CD4-positive, alpha-beta T cell treated with Interleukin-15 for 1 hour (primary cell): Measurements from ENCODE around the gene LARP1.
"Not testable (repeated sequence)": the region's sequence is repeated elsewhere in the genome, so short reads cannot be mapped to it uniquely, and the experiment has no call there.

ENCODE experiments used
- DNase-seq: peaks from one replicate; pipeline ENCODE4 v3.0.0-alpha.2; 2020

Gene LARP1

GRCh38 chr5:154736372-154736771 is 18.8 kb upstream of the LARP1 start:
- not testable (repeated sequence) for DNase-seq

- no peak for DNase-seq
Observed at GRCh38 chr5:154737667-154738320, 17.4 kb upstream of the LARP1 start.

GRCh38 chr5:154740483-154740882 is 14.7 kb upstream of the LARP1 start:
- DNase-seq: no peak

- no peak for DNase-seq
Observed at GRCh38 chr5:154740957-154741356, 14.2 kb upstream of the LARP1 start.

GRCh38 chr5:154741415-154741814 is 13.8 kb upstream of the LARP1 start:
- DNase-seq: no peak

- DNase-seq: no peak
Observed at GRCh38 chr5:154743812-154744211, 11.4 kb upstream of the LARP1 start.

- DNase-seq: no peak
Observed at GRCh38 chr5:154745349-154745748, 9.8 kb upstream of the LARP1 start.

DNA sequence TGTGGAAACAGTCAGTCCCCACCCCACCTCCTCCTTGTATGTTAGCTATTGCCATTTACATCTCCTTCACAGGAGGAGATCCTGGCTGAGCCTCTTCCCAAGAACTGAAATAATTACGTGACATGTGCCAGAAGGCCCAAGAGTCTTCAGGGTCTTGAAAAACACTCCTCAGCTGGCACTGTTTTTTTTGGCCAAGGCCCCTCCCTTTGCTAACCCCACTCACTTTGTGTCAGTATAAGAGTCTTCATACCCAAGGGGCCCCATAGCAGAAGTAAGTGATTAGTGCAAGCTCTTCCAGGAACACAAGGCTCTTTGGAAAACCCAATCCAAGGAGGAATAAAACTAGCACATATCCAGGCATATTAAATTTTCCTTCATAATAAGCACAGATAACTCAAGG is 5.7 kb upstream of the LARP1 start:
- no peak for DNase-seq

- not testable (repeated sequence) for DNase-seq
Observed at GRCh38 chr5:154750641-154751040, 4.5 kb upstream of the LARP1 start.

GRCh38 chr5:154751854-154752253 is 3.3 kb upstream of the LARP1 start:
- no peak for DNase-seq

GRCh38 chr5:154753792-154754191 is 1.4 kb upstream of the LARP1 start:
- DNase-seq: no peak

DNA sequence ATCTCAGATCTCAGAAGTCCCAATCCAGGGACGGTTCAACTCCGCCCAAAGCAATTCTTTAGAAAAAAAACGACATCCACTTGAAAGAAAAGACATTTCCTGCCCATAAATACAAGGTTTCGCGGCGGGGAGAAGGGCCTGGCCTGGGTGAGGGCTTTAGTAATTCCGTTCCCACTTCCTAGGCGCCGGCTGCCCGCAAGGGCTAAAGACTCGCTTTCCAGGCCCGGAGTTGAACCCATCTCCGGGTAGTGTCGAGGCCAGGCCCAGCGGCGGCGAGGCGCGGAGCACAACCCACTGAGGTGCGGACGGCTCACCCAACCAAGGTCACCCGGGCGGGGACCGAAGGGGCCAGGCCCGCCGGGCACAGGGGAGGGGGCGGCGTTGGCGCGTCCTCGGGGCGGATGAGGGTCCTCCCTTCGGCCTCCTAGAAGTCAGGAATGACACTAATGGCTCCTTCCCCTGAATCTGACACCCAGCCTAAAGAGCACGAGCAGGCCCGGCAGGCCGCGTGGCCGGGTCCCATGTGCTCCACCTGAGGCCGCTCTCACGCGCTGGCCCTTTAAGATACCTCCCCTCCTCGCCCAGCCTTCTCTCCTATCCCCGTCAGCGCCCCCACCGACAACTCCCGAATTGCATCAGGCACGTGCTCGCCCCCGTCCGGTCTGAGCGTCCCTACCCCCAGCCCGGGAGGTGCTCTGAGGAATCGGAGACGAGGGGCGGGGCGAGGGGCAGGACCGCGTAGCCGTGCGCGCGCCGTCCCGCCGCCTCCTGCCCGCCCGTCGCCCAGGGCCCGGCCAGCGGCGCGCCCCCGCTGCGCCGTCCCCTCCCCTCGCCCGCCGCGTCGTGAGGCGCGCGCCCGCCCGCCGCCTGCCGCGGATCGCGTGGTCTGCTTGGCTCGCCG is 467 bp upstream of the LARP1 start:
- DNase-seq: peak; percentile 99

DNA sequence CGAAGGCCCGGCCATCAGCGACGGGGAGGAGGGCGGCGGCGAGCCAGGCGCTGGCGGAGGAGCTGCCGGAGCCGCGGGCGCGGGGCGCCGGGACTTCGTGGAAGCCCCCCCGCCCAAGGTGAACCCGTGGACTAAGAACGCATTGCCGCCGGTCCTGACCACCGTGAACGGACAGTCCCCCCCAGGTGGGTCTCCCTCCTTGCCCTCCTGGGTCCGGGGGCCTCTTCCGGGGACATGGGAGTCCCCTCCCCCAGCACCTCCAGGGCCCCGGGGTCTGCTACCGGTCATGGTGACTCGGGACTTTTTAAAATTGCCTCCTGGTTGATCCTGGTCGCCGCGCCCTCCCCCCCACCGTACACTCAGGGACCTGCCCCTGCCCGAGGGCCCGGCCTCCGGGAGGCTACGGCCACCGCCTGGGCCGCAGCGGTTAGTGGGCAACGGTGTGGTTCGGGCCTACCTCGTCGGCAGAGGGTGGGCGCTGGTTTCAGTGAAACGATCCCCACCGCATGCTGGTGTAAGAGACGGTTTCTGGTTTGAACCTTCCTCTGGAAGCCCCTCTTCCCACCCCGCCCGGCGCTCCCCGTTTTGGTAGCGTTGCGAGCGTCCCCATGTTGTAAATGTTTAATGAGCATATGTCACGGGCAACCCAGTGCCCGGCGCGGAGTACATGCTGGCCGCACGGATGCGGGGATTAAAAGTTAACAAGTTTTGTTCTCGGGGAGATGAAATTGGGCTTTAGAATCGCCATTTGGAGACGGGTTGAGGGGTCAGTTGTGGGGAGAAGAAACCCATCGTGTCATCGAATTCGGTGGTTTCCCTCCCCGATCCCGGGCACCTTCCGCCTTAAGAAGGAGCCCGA is 1.1 kb downstream of the LARP1 start:
- peak; percentile 22 for DNase-seq

- peak; percentile 37 for DNase-seq
Observed at GRCh38 chr5:154756868-154757813, 2.0 kb downstream of the LARP1 start.

GRCh38 chr5:154757814-154758406 is 2.7 kb downstream of the LARP1 start:
- DNase-seq: peak; percentile 33

- DNase-seq: no peak
Observed at GRCh38 chr5:154758493-154758892, 3.3 kb downstream of the LARP1 start.

- no peak for DNase-seq
Observed at GRCh38 chr5:154758977-154759376, 3.8 kb downstream of the LARP1 start.

DNA sequence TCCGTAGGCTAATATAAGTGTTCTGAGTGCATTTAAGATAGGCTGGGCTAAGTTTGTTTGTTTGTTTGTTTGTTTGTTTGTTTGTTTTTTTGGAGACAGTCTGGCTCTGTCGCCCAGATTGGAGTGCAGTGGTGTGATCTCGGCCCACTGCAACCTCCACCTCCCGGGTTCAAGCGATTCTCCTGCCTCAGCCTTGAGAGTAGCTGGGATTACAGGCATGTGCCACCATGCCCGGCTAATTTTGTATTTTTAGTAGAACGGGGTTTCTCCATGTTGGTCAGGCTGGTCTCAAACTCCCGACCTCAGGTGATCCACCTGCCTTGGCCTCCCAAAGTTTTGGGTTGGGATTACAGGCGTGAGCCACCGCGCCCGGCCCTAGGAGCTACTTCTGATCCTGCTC is 4.7 kb downstream of the LARP1 start:
- DNase-seq: not testable (repeated sequence)

GRCh38 chr5:154761046-154761736 is 6.0 kb downstream of the LARP1 start:
- no peak for DNase-seq

- no peak for DNase-seq
Observed at GRCh38 chr5:154762261-154762660, 7.1 kb downstream of the LARP1 start.

DNA sequence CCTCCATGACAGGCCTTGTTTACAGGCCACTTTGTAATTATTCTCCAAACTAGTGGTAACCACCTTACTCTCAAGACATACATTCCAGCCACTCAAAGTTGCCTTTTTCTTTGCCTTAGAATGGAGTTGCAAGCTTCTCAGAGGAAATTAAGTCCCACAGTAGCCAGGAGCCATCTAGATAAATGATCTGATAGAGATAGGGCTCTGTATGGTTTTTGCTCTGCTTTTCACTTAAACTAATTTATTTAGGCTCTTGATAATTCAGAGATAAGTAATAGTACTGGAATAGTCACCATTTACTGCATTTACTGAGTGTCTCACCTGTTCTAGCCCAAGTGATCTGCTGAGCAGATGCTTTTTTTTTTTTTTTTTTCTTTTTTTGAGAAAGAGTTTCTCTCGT is 7.5 kb downstream of the LARP1 start:
- DNase-seq: no peak
